Activated CD4-positive, alpha-beta T cell treated with anti-CD3 and anti-CD28 coated beads, Interleukin-2, amount 50 U/mL, for 4 hours (primary cell): ENCODE measurements around the gene SCP2D1.
"Not testable (repeated sequence)": the region's sequence is repeated elsewhere in the genome, so short reads cannot be mapped to it uniquely, and the experiment has no call there.

ENCODE experiments used
- DNase-seq, 2 experiments: peaks; one replicate each; pipeline ENCODE4 v3.0.0-alpha.2; 2020

Gene SCP2D1

GRCh38 chr20:18813483-18813882, at the start of gene SCP2D1:
Gene SCP2D1, plus strand, starts transcription at chr20:18813783. Its CDS starts 33 bp downstream, at chr20:18813816.
- DNase-seq = no peak

DNA sequence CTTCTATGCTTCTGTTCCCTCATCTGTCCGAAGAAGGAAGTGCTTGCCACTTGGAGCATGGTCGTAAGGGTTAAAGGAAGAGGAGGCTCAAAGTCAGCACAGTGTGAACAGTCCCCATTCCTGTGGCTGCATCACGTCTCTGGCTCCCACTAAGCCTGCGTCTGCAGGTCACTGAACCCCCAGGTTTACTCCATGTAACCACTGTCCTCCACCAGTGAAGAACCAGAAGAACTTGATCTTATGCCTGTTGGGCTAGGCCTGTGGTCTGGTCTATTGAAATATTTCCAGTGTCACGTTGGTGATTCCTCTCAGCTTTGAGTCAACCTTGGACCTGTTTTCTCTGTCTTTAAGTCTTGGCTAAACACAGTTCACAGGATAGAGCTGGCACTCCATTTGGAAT, 45.9 kb upstream of the SCP2D1 start:
- no peak for DNase-seq

DNA sequence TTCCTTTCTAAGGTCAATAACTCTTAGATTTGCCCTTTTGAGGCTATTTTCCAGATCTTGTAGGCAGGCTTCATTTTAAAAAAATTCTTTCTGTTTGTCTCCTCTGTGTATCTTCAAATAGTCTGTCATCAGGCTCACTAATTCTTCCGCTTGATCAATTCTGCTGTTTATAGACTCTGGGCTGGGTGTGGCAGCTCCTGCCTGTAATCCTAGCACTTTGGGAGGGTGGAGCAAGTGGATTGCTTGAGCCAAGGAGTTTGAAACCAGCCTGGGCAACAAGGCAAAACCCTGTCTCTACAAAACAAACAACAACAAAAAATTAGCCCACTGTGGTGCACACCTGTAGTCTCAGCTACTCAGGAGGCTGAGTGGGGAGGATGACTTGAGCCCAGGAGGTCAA, 40.0 kb upstream of the SCP2D1 start:
- DNase-seq = no peak

DNA sequence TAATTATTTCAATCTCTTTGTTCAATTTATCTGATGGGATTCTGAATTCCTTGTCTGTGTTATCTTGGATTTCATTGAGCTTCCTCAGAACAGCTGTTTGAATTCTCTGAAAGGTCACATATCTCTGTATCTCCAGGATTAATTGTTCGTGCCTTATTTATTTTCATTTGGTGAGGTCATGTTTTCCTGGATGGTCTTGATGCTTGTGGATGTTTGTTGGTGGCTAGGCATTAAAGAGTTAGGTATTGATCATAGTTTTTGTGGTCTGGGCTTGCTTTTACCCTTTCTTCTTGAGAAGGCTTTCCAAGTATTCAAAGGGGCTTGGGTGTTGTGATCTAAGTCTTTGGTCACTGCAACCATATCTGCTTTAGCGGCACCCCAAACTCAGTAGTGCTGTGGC, 39.4 kb upstream of the SCP2D1 start:
- DNase-seq = no peak

GRCh38 chr20:18775633-18776032, 38.0 kb upstream of the SCP2D1 start:
- no peak for DNase-seq

GRCh38 chr20:18778690-18779392, 34.7 kb upstream of the SCP2D1 start:
- DNase-seq = no peak

- no peak for DNase-seq
Observed at GRCh38 chr20:18780385-18781130, 33.0 kb upstream of the SCP2D1 start.

DNA sequence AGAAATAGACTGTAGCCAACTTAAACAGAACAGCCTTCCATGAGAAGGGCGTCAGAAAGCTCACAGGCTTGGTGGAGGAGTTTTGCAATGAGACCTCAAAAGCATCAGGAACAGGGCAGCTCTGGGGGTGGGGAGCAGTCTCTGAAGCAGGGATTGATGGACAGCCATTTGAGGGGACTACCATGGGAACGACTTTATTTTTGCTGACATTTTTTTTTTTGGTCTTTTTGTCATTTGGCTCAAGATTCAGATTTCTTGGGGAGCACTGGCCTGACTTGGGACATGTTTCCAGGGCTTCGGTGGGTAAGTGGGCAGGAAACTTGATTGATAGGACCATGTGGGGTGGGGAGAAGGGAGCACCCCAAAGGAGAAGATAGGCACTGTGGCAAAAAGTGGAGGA, 32.1 kb upstream of the SCP2D1 start:
- DNase-seq = no peak

DNA sequence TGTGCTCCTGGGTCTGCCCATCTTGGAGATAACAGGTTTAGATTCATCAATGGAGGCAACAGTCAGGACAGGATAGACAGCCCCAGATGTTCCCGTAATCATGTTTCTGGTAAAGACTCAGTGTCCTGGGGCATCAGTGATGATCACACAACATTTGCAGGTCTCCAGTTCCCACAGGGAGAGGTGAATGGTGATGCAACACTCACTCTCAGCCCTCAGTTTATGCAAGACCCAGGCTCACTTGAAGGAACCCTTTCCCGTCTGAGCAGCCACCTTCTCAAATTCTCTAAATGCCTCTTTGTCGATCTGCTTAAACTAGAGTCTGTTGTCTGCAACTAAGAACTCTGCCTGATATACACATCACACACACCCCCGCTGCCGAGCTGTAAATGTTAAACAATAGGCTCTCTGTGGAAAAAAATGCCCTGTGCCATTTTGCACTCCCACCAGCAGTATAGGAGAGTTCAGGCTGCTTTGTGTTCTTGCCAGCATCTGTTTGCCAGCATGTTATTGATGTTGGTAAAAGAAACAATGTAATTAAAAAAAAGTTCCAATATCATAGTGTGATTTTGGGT, 30.1 kb upstream of the SCP2D1 start:
- no peak for DNase-seq

- DNase-seq = not testable (repeated sequence)
Observed at GRCh38 chr20:18787046-18787445, 26.5 kb upstream of the SCP2D1 start.

- no peak for DNase-seq
Observed at GRCh38 chr20:18788021-18788420, 25.6 kb upstream of the SCP2D1 start.

- no peak for DNase-seq
Observed at GRCh38 chr20:18790787-18791186, 22.8 kb upstream of the SCP2D1 start.

DNA sequence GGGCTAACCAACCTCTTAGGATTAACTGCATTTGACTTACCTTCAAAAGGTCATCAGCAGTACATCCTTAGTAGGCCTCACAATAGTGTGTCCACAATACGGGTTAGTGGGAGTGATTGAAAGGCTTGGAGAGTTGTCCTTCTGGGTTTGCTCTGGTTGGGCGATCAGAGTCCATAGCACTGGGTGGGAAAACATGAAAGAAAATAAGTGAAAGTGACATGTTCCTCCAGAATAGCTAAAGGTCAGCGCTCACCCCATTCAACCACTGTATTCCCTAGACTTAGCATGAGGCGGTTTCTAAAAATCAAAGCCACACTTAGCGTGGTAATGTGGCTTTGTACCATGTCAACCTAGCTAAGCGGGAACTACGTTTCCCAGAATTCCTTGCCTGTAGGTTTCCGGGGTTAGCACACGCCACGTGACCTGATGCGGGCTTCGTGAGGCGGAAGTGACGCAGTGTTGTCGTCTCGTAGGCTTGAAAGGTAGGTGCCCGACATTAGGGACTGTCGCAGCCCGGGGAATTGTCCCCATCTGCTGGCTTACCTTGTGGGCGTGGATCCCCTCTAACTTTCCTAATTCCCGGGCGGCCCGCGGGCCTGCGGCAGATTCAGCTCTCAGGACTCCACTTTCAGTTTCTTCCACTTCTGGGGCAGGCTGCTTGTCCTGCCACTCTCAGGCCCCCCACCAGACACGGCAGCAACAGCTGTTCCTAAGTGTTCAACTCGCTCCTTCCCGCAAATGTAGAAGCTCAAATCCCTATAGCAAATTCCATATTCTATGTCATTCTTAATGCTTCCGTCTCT, 19.8 kb upstream of the SCP2D1 start:
- DNase-seq = peak; percentile 83

DNA sequence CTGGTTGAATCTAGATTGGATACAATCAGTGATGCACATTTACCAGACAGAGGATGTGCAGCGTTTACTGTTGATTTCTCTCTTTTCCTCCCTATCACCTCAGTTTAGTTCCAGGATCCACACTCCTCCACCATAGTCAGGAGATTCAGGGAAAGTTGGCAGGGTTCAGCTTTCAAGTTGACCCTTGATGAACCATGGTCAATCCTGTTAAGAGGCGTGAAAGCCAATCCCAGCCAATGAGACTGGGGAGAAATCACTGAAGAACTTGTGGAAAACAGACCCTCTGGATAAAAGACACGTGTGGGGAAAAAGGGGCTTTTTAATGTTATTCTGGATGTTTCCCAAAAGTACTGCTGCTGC, 19.2 kb upstream of the SCP2D1 start:
- no peak for DNase-seq

GRCh38 chr20:18795366-18795765, 18.2 kb upstream of the SCP2D1 start:
- DNase-seq = no peak

GRCh38 chr20:18796282-18796833, 17.2 kb upstream of the SCP2D1 start:
- DNase-seq = no peak

DNA sequence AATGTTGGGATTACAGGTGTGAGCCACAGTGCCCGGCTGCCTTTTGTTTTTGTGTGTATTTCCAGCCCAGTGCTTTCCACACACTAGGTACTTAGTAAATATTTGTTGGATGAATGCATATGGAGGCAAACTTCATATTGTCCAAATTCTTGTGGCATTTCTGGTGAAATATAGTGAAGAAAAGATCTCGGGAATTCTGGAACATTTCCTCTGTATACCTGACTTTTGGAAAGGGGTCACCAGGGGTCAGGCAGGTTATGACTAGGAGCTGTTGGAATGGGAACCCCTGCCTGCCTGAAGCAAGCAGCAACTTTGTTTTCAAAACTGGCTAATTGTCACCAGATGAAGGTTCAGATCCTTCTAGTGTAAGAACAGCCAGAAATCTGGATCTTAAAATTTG, 12.1 kb upstream of the SCP2D1 start:
- DNase-seq = no peak

DNA sequence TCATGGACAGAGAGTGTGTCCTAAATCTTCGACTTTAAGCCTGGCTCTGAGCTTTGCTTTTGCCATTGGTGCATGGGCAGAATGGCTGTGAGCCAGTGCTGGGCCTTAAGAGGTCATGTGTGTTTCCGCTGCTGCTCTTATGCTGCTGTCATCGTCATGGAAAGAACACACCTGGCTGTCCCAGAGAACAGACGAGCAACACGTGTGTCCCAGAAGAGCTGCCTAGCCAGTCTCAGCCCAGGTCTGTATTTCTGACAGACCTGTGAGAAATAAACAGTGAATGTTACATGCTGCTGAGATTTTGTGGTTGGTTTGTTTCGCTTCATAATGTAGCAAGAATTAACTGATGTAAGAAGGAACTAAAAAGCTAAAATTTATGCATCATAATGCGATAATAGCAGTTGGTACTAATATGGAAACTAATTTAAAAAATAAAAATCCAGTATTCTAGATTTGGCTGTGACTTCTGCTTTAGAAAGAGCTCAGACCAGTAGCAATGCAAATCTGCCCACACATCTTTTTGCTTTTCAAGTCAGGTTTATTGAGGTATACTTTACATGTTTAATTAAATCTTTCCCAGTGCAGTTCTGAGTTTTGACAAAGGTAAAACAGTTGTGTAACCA, 11.5 kb upstream of the SCP2D1 start:
- no peak for DNase-seq

- no peak for DNase-seq
Observed at GRCh38 chr20:18805881-18806280, 7.7 kb upstream of the SCP2D1 start.

- DNase-seq = no peak
Observed at GRCh38 chr20:18808712-18809111, 4.9 kb upstream of the SCP2D1 start.

DNA sequence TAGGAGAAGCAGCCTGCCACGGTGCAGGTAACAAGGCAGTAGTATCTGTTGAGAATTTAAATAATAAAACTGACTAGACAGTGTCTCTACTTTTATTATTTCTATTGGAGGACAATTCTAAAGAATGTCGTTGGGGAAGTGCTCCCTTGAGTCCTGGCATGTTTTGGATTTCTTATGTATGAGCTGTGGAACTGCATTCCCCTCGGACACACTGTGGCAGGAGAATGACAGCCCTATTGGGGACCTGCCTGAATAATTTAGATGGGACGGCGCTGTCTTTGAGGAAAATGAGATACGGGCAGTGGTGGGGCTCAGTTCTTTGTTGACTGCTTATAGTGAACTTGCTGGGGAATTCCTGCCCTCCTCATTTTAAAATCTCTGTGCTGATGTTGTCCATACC, 2.4 kb upstream of the SCP2D1 start:
- DNase-seq = no peak

DNA sequence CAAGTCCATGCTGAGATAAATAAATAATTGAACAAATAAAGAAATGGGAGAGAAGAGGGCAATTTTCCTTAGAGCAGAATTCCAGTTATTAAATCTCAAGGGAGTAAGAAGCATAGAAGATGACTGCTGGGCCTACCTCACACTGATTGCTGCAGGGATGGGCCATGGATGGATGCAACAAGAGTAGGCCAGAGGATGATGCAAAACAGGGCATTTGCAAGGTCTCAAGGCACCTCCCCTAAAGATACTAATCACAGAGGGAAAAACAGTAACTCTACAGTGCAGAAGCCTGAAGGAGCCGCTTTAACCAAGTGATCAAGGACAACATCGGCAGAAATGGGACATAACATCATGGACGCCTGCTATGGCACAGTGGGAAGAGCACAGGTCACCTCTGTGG, 1.7 kb upstream of the SCP2D1 start:
- DNase-seq = no peak
